ENCODE measurements around the gene YLPM1. TPM values are rescaled to one million over a fixed set of nuclear protein-coding genes. Genes with fewer than 3 reads are reported as not detected.
"Not testable (repeated sequence)": the region's sequence is repeated elsewhere in the genome, so short reads cannot be mapped to it uniquely, and the experiment has no call there.

Gene YLPM1
- 14.0 and 14.1 TPM in 2 replicates for total RNA-seq (2014; rRNA removed; shearing (Covaris generic))
- 16.8 and 23.2 TPM in 2 replicates for polyA plus RNA-seq (2015; cell fraction: cytosol; rRNA removed)
- 62.4 and 66.8 TPM in 2 replicates for polyA plus RNA-seq (2015; cell fraction: nucleus; rRNA removed)

GRCh38 chr14:74762917-74763802 lies at the start of gene YLPM1:
TSS of gene YLPM1 (plus strand) at chr14:74763316. CDS start at chr14:74763490, 174 bp downstream.
- peak; percentile 95 for DNase-seq (ENCODE audit: low read depth)

- DNase-seq (ENCODE audit: low read depth): no peak
Observed at GRCh38 chr14:74713395-74713735, 49.8 kb upstream of the YLPM1 start.

DNA sequence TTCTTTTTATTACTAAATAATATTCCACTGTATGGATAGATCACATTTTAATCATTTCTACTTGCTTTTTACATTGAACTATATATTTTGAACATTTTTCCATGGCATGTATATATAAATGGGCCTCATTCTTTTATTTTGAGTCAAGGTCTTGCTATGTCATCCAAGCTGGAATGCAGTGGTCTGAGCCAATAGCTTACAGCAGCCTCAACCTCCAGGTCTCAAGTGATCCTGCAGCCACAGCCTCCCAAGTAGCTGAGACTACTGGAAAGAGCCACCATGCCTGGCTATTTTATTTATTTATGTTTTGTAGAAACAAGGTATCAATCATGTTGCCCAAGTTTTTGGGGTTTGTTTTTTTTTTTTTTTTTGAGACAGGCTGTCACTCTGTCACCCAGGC lies 42.6 kb upstream of the YLPM1 start:
- DNase-seq (ENCODE audit: low read depth): no peak

GRCh38 chr14:74723134-74723533 lies 40.0 kb upstream of the YLPM1 start:
- DNase-seq (ENCODE audit: low read depth): no peak

DNA sequence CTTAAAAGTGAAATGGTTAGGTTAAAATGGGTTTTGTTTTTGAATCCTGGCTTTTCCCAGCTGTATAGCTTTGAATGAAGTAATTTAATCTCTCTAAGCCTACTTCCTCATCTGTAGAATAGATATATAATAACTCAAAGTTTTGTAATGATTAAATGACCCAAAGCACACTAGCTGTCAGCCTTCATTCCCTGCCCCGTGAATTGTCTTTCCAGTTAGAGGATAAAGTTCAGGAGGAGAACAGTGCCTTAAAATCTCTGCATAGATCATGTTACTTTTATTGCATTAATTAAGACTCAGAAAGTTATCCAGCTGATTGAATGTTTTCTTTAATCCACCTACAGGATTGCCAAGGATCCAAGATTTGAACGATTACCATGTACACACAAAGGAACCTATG lies 30.7 kb upstream of the YLPM1 start:
- DNase-seq (ENCODE audit: low read depth): no peak

GRCh38 chr14:74733221-74733620 lies 29.9 kb upstream of the YLPM1 start:
- no peak for DNase-seq (ENCODE audit: low read depth)

DNA sequence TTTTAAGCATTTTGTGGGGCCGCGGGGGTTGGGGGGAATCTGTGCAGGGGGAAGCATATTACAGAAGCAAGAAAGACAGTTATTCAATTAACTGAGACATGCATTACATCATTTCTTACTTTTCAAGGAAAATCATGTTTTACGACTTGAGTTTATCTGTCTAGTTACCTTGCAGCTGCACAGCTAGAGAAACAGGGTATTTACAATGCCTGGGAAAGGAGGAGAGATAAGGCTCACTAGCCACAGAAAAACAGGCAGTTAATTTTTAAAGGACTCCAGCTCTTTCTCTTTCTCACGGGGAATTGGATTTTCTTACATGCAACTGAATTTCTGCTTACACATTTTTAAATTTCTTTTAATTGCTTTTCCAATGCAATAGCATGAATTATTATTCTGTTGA lies 28.0 kb upstream of the YLPM1 start:
- DNase-seq (ENCODE audit: low read depth): no peak

DNA sequence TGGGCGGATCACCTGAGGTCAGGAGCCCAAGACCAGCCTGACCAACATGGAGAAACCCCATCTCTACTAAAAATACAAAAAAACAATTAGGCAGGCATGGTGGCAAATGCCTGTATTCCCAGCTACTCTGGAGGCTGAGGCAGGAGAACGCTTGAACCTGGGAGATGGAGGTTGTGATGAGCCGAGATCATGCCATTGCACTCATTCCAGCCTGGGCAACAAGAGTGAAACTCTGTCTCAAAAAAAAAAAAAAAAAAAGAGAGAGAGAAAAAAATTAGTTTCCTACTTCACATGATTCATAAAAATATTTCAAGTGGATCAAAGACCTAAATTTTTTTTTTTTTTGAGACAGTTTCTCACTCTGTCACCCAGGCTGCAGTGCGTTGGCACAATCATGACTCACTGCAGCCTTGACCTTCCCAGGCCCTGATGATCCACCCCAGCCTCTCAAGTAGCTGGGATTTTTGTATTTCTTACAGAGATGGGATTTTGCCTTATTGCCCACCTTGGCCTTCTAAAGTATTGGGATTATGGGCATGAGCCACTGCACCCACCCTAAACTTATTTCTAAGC lies 25.3 kb upstream of the YLPM1 start:
- DNase-seq (ENCODE audit: low read depth): peak; percentile 72

- DNase-seq (ENCODE audit: low read depth): peak; percentile 23
Observed at GRCh38 chr14:74739293-74740030, 23.7 kb upstream of the YLPM1 start.

GRCh38 chr14:74747237-74747636 lies 15.9 kb upstream of the YLPM1 start:
- DNase-seq (ENCODE audit: low read depth): no peak

DNA sequence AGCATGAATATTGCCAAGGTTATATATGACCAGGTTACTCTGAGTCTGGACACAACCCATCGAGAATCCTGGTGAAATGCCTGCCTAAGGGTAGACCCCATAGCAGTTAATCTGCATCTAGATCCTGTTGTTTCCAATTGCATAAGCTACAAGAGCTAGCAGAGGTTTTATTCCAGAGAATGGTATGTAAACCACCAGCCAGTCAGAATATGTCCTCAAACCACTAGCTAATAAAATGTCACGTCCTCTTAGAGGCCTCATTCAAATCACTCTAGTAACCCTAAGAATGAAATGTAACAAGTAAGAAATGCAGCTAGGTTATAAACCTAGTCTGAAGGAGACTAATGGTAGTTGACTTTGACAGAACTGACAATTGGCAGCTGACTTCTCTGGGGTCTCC lies 9.0 kb upstream of the YLPM1 start:
- no peak for DNase-seq (ENCODE audit: low read depth)

GRCh38 chr14:74754899-74755298 lies 8.2 kb upstream of the YLPM1 start:
- DNase-seq (ENCODE audit: low read depth): peak; percentile 31

GRCh38 chr14:74756326-74756725 lies 6.8 kb upstream of the YLPM1 start:
- no peak for DNase-seq (ENCODE audit: low read depth)

- DNase-seq (ENCODE audit: low read depth): not testable (repeated sequence)
Observed at GRCh38 chr14:74758505-74758904, 4.6 kb upstream of the YLPM1 start.

DNA sequence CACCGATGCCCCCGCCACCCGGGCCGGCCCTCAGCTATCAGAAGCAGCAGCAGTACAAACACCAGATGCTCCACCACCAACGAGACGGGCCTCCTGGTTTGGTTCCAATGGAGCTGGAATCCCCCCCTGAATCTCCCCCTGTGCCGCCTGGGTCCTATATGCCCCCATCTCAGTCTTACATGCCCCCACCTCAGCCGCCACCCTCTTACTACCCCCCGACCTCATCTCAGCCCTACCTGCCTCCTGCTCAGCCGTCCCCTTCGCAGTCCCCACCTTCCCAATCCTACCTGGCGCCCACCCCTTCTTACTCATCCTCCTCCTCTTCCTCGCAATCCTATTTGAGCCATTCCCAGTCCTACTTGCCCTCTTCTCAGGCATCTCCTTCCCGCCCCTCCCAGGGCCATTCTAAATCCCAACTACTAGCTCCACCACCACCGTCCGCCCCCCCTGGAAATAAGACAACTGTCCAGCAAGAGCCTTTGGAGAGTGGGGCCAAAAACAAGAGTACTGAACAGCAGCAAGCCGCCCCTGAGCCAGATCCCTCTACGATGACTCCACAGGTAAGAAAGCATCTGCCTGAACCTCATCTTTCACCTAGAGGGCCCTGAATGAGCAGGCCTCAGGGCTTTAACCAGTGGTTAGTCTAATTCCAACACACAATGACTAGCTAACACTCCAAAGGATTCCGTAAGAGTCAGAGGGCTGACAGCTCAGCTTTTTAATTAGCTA lies 851 bp downstream of the YLPM1 start:
- DNase-seq (ENCODE audit: low read depth): peak; percentile 3

- no peak for DNase-seq (ENCODE audit: low read depth)
Observed at GRCh38 chr14:74765721-74766120, 2.6 kb downstream of the YLPM1 start.

DNA sequence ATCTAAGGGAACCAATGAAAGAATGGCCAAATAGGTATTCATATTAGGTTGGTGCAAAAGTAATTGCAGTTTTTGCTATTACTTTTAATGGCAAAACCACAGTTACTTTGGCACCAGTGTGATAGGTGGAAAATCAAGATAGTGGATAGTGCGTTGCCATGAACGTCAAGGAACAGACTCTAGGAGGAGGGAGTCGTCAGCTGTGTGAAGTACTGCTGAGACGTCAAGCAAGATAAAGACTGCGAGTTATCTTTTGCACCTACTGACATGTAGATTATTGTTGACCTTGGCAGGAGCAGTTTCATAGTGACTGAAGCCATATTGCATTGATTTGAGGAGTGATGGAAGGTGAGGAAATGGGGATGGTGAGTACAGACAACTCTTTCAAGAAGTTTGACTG lies 8.3 kb downstream of the YLPM1 start:
- no peak for DNase-seq (ENCODE audit: low read depth)

GRCh38 chr14:74784634-74785033 lies 21.5 kb downstream of the YLPM1 start:
- no peak for DNase-seq (ENCODE audit: low read depth)

GRCh38 chr14:74785056-74785613 lies 22.0 kb downstream of the YLPM1 start:
- DNase-seq (ENCODE audit: low read depth): no peak

DNA sequence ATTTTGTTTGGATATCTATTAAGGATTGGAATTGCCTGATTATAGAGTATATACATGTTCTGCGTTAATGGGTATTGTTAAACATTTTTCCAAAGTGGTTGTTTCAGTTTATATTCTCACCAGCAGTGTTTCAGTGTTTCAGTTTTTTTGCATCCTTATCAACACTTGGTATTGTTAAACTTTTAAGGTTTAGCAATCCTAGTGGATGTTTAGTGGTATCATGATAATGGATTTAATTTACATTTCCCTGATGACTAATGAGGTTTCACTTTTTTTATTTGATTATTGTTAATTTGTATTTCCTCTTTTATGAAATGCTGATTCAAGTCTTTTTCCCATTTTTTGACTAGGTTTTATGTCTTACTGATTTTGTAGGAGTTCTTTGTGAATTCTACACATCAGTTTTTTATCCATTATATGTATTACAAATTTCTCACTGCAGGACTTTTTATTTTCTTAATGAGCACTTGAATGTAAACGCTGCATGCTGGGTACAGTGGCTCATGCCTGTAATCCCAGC lies 23.7 kb downstream of the YLPM1 start:
- no peak for DNase-seq (ENCODE audit: low read depth)
